ENCODE results near the gene TBCEL. TPM values are rescaled to one million over a fixed set of nuclear protein-coding genes. Genes with fewer than 3 reads are reported as not detected.

Gene TBCEL
- total RNA-seq, 4 donors from 2014 or later: 12.1 to 87.5 (median 35.6) TPM

DNA sequence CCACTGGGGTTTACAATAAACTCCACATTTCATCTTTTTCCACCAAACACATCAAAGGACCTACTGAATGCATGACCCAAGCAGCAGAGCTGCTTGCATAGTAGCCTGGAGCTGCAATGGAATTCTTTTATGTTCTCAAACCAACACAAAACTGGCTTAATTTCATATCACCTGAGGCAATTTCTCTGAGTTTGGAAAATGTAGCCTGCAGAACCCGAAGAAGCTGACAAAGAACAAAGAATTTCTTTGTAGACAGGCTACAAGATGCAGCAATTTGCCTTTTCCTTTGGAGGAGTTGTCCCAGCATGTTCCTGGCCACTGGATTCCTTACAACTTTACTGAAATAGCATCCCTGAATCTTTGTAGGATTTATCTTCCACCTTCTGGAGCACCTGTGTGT is 71.7 kb downstream of the TBCEL start:
- DNase-seq: no peak
- intact Hi-C loops (cut with DNase I; ENCODE audit: low total_unique reads): no loop called here
- TF ChIP-seq, protein P1, sequence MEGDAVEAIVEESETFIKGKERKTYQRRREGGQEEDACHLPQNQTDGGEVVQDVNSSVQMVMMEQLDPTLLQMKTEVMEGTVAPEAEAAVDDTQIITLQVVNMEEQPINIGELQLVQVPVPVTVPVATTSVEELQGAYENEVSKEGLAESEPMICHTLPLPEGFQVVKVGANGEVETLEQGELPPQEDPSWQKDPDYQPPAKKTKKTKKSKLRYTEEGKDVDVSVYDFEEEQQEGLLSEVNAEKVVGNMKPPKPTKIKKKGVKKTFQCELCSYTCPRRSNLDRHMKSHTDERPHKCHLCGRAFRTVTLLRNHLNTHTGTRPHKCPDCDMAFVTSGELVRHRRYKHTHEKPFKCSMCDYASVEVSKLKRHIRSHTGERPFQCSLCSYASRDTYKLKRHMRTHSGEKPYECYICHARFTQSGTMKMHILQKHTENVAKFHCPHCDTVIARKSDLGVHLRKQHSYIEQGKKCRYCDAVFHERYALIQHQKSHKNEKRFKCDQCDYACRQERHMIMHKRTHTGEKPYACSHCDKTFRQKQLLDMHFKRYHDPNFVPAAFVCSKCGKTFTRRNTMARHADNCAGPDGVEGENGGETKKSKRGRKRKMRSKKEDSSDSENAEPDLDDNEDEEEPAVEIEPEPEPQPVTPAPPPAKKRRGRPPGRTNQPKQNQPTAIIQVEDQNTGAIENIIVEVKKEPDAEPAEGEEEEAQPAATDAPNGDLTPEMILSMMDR (IDR thresholded peaks at IDR 0.05): no peak
- no peak for TF ChIP-seq POLR2A (IDR thresholded peaks at IDR 0.05)

DNA sequence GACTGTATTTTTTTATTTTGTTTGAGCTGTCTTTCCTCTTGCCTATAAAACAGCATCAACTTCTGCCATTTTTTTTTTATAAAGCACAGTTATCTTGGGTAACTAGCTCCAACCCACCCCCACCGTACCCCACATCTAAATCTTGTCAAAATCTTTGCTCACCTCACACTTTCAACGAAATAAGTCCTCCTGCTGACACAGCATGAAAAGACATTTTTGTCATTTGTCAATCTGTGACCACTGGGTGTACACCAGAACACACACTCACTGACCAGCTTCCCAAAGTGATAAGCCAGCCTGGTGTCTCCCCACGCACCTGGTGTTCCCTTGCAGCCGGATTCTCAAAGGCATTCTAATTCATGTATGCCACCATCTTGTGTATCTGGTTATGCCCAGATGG is 75.5 kb downstream of the TBCEL start:
- H3K27ac ChIP-seq: no peak overlapping the region
- H3K27me3 ChIP-seq: no peaks in the 10 kb centered on the region
- no peaks in the 10 kb centered on the region for H3K9me3 ChIP-seq
- H3K4me3 ChIP-seq: no peak overlapping the region
- H3K4me1 ChIP-seq: no peaks in the 10 kb centered on the region
- intact Hi-C loops (cut with DNase I; ENCODE audit: low total_unique reads): no loop called here
- TF ChIP-seq POLR2A (IDR thresholded peaks at IDR 0.05): no peak
- TF ChIP-seq, protein P1 (IDR thresholded peaks at IDR 0.05): no peak
- DNase-seq: no peak
- no peaks in the 10 kb centered on the region for H3K36me3 ChIP-seq

More for the DNA sequence above, 71.7 kb downstream of the TBCEL start:
- no peaks in the 10 kb centered on the region for H3K4me1 ChIP-seq
- H3K27ac ChIP-seq: no peak overlapping the region
- no peaks in the 10 kb centered on the region for H3K9me3 ChIP-seq
- H3K27me3 ChIP-seq: no peaks in the 10 kb centered on the region
- no peaks in the 10 kb centered on the region for H3K36me3 ChIP-seq
- no peak overlapping the region for H3K4me3 ChIP-seq

DNA sequence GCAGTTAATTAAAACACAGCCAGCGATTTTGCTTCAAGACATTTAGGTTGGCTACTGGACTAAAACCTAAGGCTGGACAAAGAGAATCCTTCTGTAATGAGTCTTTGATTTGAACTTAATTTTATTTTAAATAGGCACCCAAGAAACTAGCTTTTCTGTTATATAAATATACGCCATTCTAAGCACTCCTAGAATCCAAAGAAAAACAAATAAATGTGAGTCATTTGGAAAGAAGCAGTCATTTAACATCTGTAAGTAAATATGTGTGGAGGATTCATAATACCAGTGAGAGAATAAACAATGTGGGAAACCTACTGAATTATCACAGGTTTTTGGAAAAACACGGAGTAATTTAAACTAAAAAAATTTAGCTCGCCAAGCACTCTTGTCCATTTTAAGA is 76.0 kb downstream of the TBCEL start:
- TF ChIP-seq, protein P1 (IDR thresholded peaks at IDR 0.05): no peak
- TF ChIP-seq POLR2A (IDR thresholded peaks at IDR 0.05): no peak
- Histone ChIP-seq H3K4me3 (no peak overlapping the region), H3K27ac (no peak overlapping the region), H3K36me3 (no peaks in the 10 kb centered on the region), H3K9me3 (no peaks in the 10 kb centered on the region), H3K27me3 (no peaks in the 10 kb centered on the region), H3K4me1 (no peaks in the 10 kb centered on the region)
- no peak for DNase-seq
- intact Hi-C loops (cut with DNase I; ENCODE audit: low total_unique reads): no loop called here

DNA sequence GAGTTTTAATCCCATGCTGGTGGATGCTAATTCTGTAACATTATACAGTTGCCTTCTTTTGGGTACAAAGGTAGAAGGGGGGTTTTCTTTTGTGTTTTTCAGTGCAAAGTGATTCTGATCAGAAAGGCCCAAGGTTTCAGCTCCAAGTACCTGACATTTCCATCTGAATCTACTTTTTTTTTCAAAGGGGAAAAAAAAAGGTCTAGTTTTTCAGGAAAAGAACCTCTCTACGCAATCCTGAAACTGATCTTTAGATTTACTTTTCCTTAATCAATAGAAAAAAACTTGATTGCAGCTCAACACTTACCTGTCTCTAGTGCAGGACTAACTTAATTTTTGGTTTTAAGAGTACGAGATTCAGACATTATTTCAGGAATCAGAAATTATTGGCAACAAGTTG is 77.0 kb downstream of the TBCEL start, which contains the start of gene TECTA:
TECTA (plus strand) TSS at position 301 of the 400 bp plus-strand sequence. CDS start 1,423 bp downstream, outside the sequence.
- no peak for DNase-seq
- intact Hi-C loops (cut with DNase I; ENCODE audit: low total_unique reads): no loop called here
- no peaks in the 10 kb centered on the region for H3K36me3 ChIP-seq
- no peak within 1 kb of the TSS for H3K4me3 ChIP-seq
- no peaks in the 10 kb centered on the region for H3K9me3 ChIP-seq
- H3K27me3 ChIP-seq: no peaks in the 10 kb centered on the region
- no peak within 1 kb of the TSS for H3K27ac ChIP-seq
- H3K4me1 ChIP-seq: peaks cover 0 to 2% of the 10 kb centered on the region in 2 donors
- TF ChIP-seq, protein P1 (IDR thresholded peaks at IDR 0.05): no peak
- no peak for TF ChIP-seq POLR2A (IDR thresholded peaks at IDR 0.05)

- H3K9me3 ChIP-seq: no peaks in the 10 kb centered on the region
- H3K36me3 ChIP-seq: no peaks in the 10 kb centered on the region
- TF ChIP-seq, protein P1 (IDR thresholded peaks at IDR 0.05): peak in 1 of 4 experiments; percentile 10
- TF ChIP-seq POLR2A (IDR thresholded peaks at IDR 0.05): no peak
- H3K4me1 ChIP-seq: peaks cover 0 to 6% of the 10 kb centered on the region in 2 donors
- peak overlapping the region in 1 of 2 donors; percentile 45 for H3K27ac ChIP-seq
- intact Hi-C loops (cut with DNase I; ENCODE audit: low total_unique reads): no loop called here
- DNase-seq: peak; percentile 23 to 60
- H3K27me3 ChIP-seq: no peaks in the 10 kb centered on the region
- no peak overlapping the region for H3K4me3 ChIP-seq
These were observed 80.4 kb downstream of the TBCEL start for GRCh38 chr11:121104312-121104762.
